Activated CD4-positive, alpha-beta memory T cell treated with anti-CD3 and anti-CD28 coated beads, Interleukin-2, amount 10 ng/mL, durations not matched to agents 7 days and 5 days (primary cell): ENCODE data around the gene THEMIS. TPM values are rescaled to one million over a fixed set of nuclear protein-coding genes. Genes with fewer than 3 reads are reported as not detected.
"Not testable (repeated sequence)": the region's sequence is repeated elsewhere in the genome, so short reads cannot be mapped to it uniquely, and the experiment has no call there.

Source experiments
- CTCF ChIA-PET: fragments of 350-600 bp; sonication (Branson Sonifier 250); formaldehyde crosslinking; loops from one replicate; lab custom pipeline; 2021; ENCODE audit warnings: antibody characterized with exemption, inconsistent platforms; lab: Charles Lee
- POLR2A ChIA-PET: fragments of 350-600 bp; sonication (Branson Sonifier 250); formaldehyde crosslinking; loops from one replicate; lab custom pipeline; 2021; ENCODE audit warnings: antibody characterized with exemption; lab: Charles Lee
- DNase-seq: peaks from one replicate; pipeline ENCODE4 v3.0.0-alpha.2; 2020
- H3K27ac Mint-ChIP-seq: one replicate; pipeline ENCODE4 v1.8.0; 2021; ENCODE audit warnings: mild to moderate bottlenecking, mixed read lengths
- H3K27me3 Mint-ChIP-seq: one replicate; pipeline ENCODE4 v1.8.0; 2021; ENCODE audit warnings: mixed read lengths
- H3K36me3 Mint-ChIP-seq: one replicate; pipeline ENCODE4 v1.8.0; 2021; ENCODE audit warnings: low read depth, mixed read lengths
- H3K4me1 Mint-ChIP-seq: one replicate; pipeline ENCODE4 v1.8.0; 2021; ENCODE audit warnings: mixed read lengths
- H3K4me3 Mint-ChIP-seq: one replicate; pipeline ENCODE4 v1.8.0; 2021; ENCODE audit warnings: mild to moderate bottlenecking, mixed read lengths
- H3K9me3 Mint-ChIP-seq: one replicate; pipeline ENCODE4 v1.8.0; 2021; ENCODE audit warnings: mixed read lengths
- total RNA-seq, 2 experiments: library from RNA; stranded (reverse); gene quantifications; one replicate each; pipeline ENCODE4 v1.2.3, GENCODE V29; 2021

Gene THEMIS
- total RNA-seq, 2 experiments from 2014 or later: 65.6 to 68.2 TPM

GRCh38 chr6:127907960-127908640, 7.2 kb upstream of the THEMIS start:
- Mint-ChIP-seq H3K27ac (peak overlapping the region; percentile 81), H3K27me3 (no peaks in the 10 kb centered on the region), H3K4me1 (peaks cover 40% of the 10 kb centered on the region), H3K36me3 (peaks cover 35% of the 10 kb centered on the region), H3K4me3 (peak overlapping the region; percentile 77), H3K9me3 (peaks cover 29% of the 10 kb centered on the region)
- CTCF ChIA-PET: interaction anchor here (0.8 to 4.2 kb wide), 8 partner anchors 11 to 420 kb away, joined by 3 to 15 read pairs (median 4); no protein-coding TSS in a partner anchor
- POLR2A ChIA-PET: interaction anchor here (0.8 to 5.1 kb wide), 14 partner anchors 8 to 613 kb away, joined by 3 to 55 read pairs (median 8); partner anchors contain the start of gene THEMIS
- DNase-seq: no peak

- no peaks in the 10 kb centered on the region for H3K27me3 Mint-ChIP-seq
- peak overlapping the region; percentile 47 for H3K27ac Mint-ChIP-seq
- POLR2A ChIA-PET: interaction anchor here (1.0 to 1.2 kb wide), 5 partner anchors 10 to 68 kb away, joined by 3 to 5 read pairs (median 4); no protein-coding TSS in a partner anchor
- H3K4me1 Mint-ChIP-seq: peaks cover 57% of the 10 kb centered on the region
- CTCF ChIA-PET: interaction anchor here (0.9 kb wide), 1 partner anchor 49 kb away, joined by 3 read pairs; no protein-coding TSS in a partner anchor
- DNase-seq: no peak
- peaks cover 4% of the 10 kb centered on the region for H3K9me3 Mint-ChIP-seq
- no peak overlapping the region for H3K4me3 Mint-ChIP-seq
- H3K36me3 Mint-ChIP-seq: peaks cover 22% of the 10 kb centered on the region
Measured at GRCh38 chr6:127904160-127904559, 3.3 kb upstream of the THEMIS start.

GRCh38 chr6:127902933-127903332, 2.1 kb upstream of the THEMIS start:
- CTCF ChIA-PET: no interaction called here
- POLR2A ChIA-PET: interaction anchor here (0.9 to 3.4 kb wide), 4 partner anchors 9 to 69 kb away, joined by 3 to 30 read pairs (median 3); no protein-coding TSS in a partner anchor
- peak overlapping the region; percentile 53 for H3K4me3 Mint-ChIP-seq

GRCh38 chr6:127897484-127897883, 3.4 kb downstream of the THEMIS start:
- H3K4me3 Mint-ChIP-seq: peak overlapping the region; percentile 93
- H3K4me1 Mint-ChIP-seq: peaks cover 48% of the 10 kb centered on the region
- peaks cover 44% of the 10 kb centered on the region for H3K36me3 Mint-ChIP-seq
- ChIA-PET POLR2A (interaction anchor here (0.8 to 1.8 kb wide), 4 partner anchors 10 to 74 kb away, joined by 4 to 8 read pairs (median 6); no protein-coding TSS in a partner anchor), CTCF (no interaction called here)
- H3K9me3 Mint-ChIP-seq: no peaks in the 10 kb centered on the region
- no peaks in the 10 kb centered on the region for H3K27me3 Mint-ChIP-seq
- H3K27ac Mint-ChIP-seq: peak overlapping the region; percentile 83
- no peak for DNase-seq

More at GRCh38 chr6:127902933-127903332, 2.1 kb upstream of the THEMIS start:
- Mint-ChIP-seq H3K36me3 (peaks cover 31% of the 10 kb centered on the region), H3K4me1 (peaks cover 57% of the 10 kb centered on the region), H3K27ac (peak overlapping the region; percentile 91), H3K27me3 (no peaks in the 10 kb centered on the region), H3K9me3 (peaks cover 2% of the 10 kb centered on the region)
- no peak for DNase-seq

GRCh38 chr6:127894051-127894450, 6.8 kb downstream of the THEMIS start:
- CTCF ChIA-PET: interaction anchor here (1.0 to 2.1 kb wide), 4 partner anchors 15 to 74 kb away, joined by 3 to 6 read pairs (median 3); no protein-coding TSS in a partner anchor
- Mint-ChIP-seq H3K36me3 (peaks cover 59% of the 10 kb centered on the region), H3K27ac (peak overlapping the region; percentile 78), H3K4me1 (peaks cover 55% of the 10 kb centered on the region), H3K9me3 (peaks cover 9% of the 10 kb centered on the region), H3K4me3 (peak overlapping the region; percentile 61), H3K27me3 (no peaks in the 10 kb centered on the region)
- DNase-seq: no peak
- POLR2A ChIA-PET: interaction anchor here (0.9 to 4.0 kb wide), 9 partner anchors 8 to 78 kb away, joined by 3 to 14 read pairs (median 4); no protein-coding TSS in a partner anchor

- peaks cover 9% of the 10 kb centered on the region for H3K9me3 Mint-ChIP-seq
- ChIA-PET CTCF (interaction anchor here (1.0 to 2.1 kb wide), 5 partner anchors 14 to 74 kb away, joined by 3 to 6 read pairs (median 5); no protein-coding TSS in a partner anchor), POLR2A (interaction anchor here (0.9 to 4.0 kb wide), 9 partner anchors 9 to 78 kb away, joined by 3 to 14 read pairs (median 4); no protein-coding TSS in a partner anchor)
- H3K27ac Mint-ChIP-seq: peak overlapping the region; percentile 78
- H3K27me3 Mint-ChIP-seq: no peaks in the 10 kb centered on the region
- no peak for DNase-seq
- H3K36me3 Mint-ChIP-seq: peaks cover 60% of the 10 kb centered on the region
- peak overlapping the region; percentile 61 for H3K4me3 Mint-ChIP-seq
- peaks cover 52% of the 10 kb centered on the region for H3K4me1 Mint-ChIP-seq
Measured at GRCh38 chr6:127893541-127893940, 7.3 kb downstream of the THEMIS start.

- peaks cover 52% of the 10 kb centered on the region for H3K4me1 Mint-ChIP-seq
- H3K9me3 Mint-ChIP-seq: peaks cover 9% of the 10 kb centered on the region
- peaks cover 60% of the 10 kb centered on the region for H3K36me3 Mint-ChIP-seq
- H3K27ac Mint-ChIP-seq: no peak overlapping the region
- ChIA-PET CTCF (interaction anchor here (0.7 kb wide), 1 partner anchor 1561 kb away, joined by 3 read pairs; no protein-coding TSS in a partner anchor), POLR2A (interaction anchor here (0.9 to 4.0 kb wide), 4 partner anchors 16 to 86 kb away, joined by 3 to 9 read pairs (median 5); no protein-coding TSS in a partner anchor)
- no peaks in the 10 kb centered on the region for H3K27me3 Mint-ChIP-seq
- H3K4me3 Mint-ChIP-seq: peak overlapping the region; percentile 11
- DNase-seq: no peak
Measured at GRCh38 chr6:127891731-127892326, 9.0 kb downstream of the THEMIS start.

- H3K4me3 Mint-ChIP-seq: no peak overlapping the region
- H3K27me3 Mint-ChIP-seq: no peaks in the 10 kb centered on the region
- peaks cover 14% of the 10 kb centered on the region for H3K9me3 Mint-ChIP-seq
- peaks cover 76% of the 10 kb centered on the region for H3K36me3 Mint-ChIP-seq
- H3K4me1 Mint-ChIP-seq: peaks cover 60% of the 10 kb centered on the region
- ChIA-PET POLR2A (interaction anchor here (0.7 kb wide), 1 partner anchor 48 kb away, joined by 3 read pairs; no protein-coding TSS in a partner anchor), CTCF (no interaction called here)
- no peak overlapping the region for H3K27ac Mint-ChIP-seq
- no peak for DNase-seq
Measured at GRCh38 chr6:127886603-127887002, 14.3 kb downstream of the THEMIS start.

- ChIA-PET CTCF (no interaction called here), POLR2A (no interaction called here)
- Mint-ChIP-seq H3K9me3 (peaks cover 6% of the 10 kb centered on the region), H3K27me3 (no peaks in the 10 kb centered on the region), H3K36me3 (peaks cover 67% of the 10 kb centered on the region), H3K27ac (no peak overlapping the region), H3K4me3 (no peak overlapping the region), H3K4me1 (peaks cover 71% of the 10 kb centered on the region)
- no peak for DNase-seq
Measured at GRCh38 chr6:127884134-127884533, 16.7 kb downstream of the THEMIS start.

- H3K27ac Mint-ChIP-seq, H3K4me3 Mint-ChIP-seq, H3K27me3 Mint-ChIP-seq, H3K9me3 Mint-ChIP-seq, DNase-seq: not testable (repeated sequence)
- Mint-ChIP-seq H3K36me3 (peaks cover 59% of the 10 kb centered on the region), H3K4me1 (peaks cover 76% of the 10 kb centered on the region)
- CTCF ChIA-PET: interaction anchor here (0.6 to 1.6 kb wide), 5 partner anchors 18 to 639 kb away, joined by 3 to 7 read pairs (median 3); no protein-coding TSS in a partner anchor
- POLR2A ChIA-PET: interaction anchor here (1.6 to 3.4 kb wide), 2 partner anchors 19 to 36 kb away, joined by 4 to 18 read pairs; partner anchors contain the start of gene THEMIS
Measured at GRCh38 chr6:127881949-127882348, 18.9 kb downstream of the THEMIS start.

- Mint-ChIP-seq H3K27ac (peak overlapping the region; percentile 69), H3K4me1 (peaks cover 71% of the 10 kb centered on the region), H3K9me3 (peaks cover 2% of the 10 kb centered on the region), H3K36me3 (peaks cover 56% of the 10 kb centered on the region), H3K4me3 (no peak overlapping the region), H3K27me3 (no peaks in the 10 kb centered on the region)
- POLR2A ChIA-PET: interaction anchor here (0.6 to 3.4 kb wide), 8 partner anchors 11 to 402 kb away, joined by 3 to 18 read pairs (median 4); partner anchors contain the start of gene THEMIS
- CTCF ChIA-PET: interaction anchor here (0.6 to 1.4 kb wide), 4 partner anchors 25 to 364 kb away, joined by 3 to 4 read pairs (median 4); no protein-coding TSS in a partner anchor
- DNase-seq: no peak
Measured at GRCh38 chr6:127880429-127880828, 20.4 kb downstream of the THEMIS start.

GRCh38 chr6:127879685-127880084, 21.2 kb downstream of the THEMIS start:
- peaks cover 58% of the 10 kb centered on the region for H3K36me3 Mint-ChIP-seq

More at GRCh38 chr6:127879685-127880084, 21.2 kb downstream of the THEMIS start:
- H3K27me3 Mint-ChIP-seq: no peaks in the 10 kb centered on the region
- ChIA-PET CTCF (interaction anchor here (0.6 to 1.9 kb wide), 5 partner anchors 24 to 363 kb away, joined by 3 to 5 read pairs (median 4); no protein-coding TSS in a partner anchor), POLR2A (interaction anchor here (0.6 to 3.4 kb wide), 8 partner anchors 10 to 402 kb away, joined by 3 to 18 read pairs (median 4); partner anchors contain the start of gene THEMIS)
- H3K4me3 Mint-ChIP-seq: peak overlapping the region; percentile 46
- DNase-seq: no peak
- H3K4me1 Mint-ChIP-seq: peaks cover 67% of the 10 kb centered on the region
- peaks cover under 1% of the 10 kb centered on the region for H3K9me3 Mint-ChIP-seq
- H3K27ac Mint-ChIP-seq: peak overlapping the region; percentile 69
